SW 1271 (cell line): ENCODE data around the gene GP1BB.
"Not testable (repeated sequence)": the region's sequence is repeated elsewhere in the genome, so short reads cannot be mapped to it uniquely, and the experiment has no call there.

Experiments used
- DNase-seq, 2 experiments: peaks; one replicate each; lab custom pipeline; 2025; lab: John Stamatoyannopoulos, UW

Gene GP1BB

DNA sequence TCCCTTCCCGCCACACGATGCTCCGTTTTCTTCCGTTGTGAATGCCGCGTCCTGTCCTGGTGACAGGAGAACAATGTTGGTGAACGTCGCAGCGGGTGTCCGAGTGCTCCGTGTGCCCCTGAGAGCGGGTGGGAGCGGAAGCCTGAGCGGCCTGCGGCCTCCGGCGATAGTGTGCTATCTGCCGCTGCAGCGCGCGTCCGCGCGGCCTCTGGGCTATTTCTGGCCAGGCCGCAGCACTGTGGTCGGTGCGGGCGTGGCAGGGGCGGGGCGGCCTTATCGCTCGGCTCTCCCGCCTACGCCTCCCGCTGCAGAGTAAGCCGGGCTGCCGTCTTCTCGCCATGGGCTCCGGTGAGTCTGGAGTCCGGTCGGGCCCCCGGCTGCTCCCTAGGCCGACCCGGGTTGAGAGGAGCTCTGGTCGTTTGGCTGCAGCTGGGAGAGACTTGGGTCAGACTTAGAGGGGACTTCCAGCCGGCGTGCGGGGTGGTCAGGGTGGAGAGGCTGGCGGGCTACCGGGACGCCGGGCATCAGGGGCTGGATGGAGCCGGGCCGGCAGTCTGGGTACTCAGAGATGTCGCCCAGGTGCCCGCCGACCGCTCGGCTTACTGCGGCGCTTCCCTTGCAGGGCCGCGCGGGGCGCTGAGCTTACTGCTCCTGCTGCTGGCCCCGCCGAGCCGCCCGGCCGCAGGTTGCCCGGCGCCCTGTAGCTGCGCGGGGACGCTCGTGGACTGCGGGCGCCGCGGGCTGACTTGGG is at the start of gene GP1BB:
Gene GP1BB, plus strand, starts transcription at position 308 of the 751 bp plus-strand sequence. Its CDS starts 31 bp downstream, at position 339.
- DNase-seq, result no peak

DNA sequence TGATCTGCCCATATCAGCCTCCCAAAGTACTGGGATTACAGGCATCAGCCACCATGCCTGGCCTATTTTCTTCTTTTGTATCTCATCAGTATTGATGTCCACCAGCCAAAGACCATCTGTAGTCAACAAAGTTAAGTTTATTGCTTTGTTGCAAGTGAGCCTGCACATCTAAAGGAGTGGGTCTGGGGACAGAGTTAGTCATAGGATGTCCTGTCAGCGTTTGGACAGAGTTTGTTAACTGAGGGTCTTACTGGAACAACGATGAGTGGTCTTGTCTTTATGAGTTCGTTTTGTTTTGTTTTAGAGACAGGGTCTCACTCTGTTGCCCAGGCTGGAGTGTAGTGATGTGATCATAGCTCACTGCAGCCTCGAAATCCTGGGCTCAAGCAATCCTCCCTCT is 49.7 kb upstream of the GP1BB start:
- DNase-seq, result no peak

DNA sequence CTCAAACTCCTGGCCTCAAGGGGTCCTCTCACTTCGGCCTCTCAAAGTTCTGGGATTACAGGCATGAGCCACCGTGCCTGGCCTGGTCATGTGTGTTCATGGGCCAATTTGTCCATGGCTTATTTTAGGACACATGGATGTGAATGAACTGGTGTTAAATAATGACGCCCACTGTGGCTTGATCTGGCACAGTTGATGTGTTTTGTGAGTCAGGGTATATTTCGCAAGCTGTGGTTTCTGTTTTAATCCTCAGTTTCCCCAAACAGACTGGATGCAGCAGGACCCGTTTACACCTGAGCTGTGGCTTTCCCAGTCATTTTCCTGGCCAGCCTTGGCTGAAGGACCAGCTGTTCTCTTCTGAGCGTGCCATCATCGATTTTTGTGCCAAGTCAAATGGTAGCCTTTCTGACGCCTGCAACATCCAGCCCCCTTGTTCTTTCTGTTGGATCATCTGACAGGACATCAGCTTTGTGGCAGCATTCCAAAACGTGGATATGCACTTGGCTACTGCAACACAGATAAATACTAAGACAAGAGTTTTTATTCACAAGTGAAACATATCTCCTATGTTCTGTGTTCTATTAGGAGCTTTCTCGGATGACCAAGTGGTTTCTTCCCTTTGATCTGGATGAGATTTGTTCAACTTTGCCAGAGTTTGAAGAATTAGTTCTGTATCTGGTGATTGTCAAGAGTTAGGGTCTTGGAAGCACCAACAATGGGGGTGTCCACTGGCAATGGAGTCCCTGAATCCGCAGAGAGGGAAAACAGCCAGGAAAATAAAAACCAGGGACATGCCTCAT is 49.0 kb upstream of the GP1BB start:
- DNase-seq, result no peak

DNA sequence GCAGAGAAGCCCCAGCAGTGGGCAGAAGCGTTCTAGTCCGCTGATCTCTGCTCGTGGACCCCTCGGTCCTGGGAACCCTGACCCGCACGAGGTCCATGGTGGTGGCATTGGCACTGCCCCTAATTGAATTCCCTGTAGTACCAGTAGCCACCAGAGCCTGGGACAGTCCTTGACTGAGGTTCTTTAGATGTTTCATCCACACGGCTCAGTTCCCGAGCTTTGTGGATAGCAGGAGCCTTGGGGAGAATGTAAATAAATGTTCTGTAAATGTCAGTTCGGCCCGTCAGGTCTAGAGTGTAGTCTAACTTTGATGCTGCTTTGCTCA is 48.4 kb upstream of the GP1BB start:
- DNase-seq, result no peak

DNA sequence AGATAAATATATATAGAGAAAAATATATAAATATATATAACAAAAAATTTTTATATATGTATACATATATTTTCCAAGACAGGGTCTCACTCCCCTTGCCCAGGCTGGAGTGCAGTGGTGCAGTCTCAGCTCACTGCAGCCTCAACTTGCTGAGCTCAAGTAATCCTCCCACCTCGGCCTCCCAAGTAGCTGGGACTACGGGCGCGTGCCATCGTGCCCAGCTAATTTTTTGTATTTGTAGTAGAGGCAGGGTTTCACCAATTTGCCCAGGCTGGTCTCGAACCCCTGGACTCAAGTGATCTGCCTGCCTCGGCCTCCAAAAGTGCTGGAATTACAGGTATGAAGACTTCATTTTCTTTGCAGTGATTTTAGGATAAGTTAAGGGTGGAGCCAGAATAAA is 47.9 kb upstream of the GP1BB start:
- DNase-seq, result no peak

DNA sequence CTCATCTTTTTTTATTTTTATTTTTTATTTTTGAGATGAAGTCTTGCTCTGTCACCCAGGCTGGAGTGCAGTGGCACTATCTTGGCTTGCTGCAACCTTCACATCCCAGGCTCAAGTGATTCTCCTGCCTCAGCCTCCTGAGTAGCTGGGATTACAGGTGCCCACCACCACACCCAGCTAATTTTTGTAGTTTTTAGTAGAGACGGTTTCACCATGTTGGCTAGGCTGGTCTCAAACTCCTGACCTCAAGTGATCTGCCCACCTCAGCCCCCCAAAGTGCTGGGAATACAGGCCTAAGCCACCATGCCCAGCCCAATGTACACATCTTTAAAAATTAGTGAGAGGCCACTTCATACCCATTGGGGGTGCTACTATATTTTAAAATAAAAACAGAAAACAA is 46.9 kb upstream of the GP1BB start:
- DNase-seq, result not testable (repeated sequence)

DNA sequence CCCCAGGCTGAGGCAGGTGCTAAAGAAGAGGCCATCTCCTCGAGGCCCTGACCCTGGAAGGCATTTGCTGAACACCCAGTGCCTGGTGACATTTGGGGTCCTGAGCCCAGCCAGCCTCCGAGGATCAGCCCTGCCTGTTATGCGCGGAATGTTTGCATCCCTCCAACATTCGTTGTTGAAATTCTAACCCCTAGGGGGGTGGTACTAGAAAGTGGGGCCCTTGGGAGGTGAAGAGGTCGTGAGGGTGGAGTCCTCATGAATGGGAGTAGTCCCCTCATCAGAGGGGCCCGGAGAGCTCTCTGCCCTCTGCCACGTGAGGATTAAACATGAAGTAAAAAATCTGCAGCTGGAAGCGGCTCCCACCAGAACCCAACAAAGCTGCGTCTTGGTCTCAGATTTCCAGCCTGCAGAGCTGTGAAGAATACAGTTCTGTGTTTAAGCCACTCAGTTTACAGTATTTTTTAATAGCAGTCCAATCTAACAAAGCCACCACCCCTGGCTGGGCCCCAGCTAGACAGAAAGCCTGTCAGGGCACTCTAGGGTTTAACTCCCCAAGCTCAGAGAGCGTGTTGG is 44.3 kb upstream of the GP1BB start:
- no peak for DNase-seq

DNA sequence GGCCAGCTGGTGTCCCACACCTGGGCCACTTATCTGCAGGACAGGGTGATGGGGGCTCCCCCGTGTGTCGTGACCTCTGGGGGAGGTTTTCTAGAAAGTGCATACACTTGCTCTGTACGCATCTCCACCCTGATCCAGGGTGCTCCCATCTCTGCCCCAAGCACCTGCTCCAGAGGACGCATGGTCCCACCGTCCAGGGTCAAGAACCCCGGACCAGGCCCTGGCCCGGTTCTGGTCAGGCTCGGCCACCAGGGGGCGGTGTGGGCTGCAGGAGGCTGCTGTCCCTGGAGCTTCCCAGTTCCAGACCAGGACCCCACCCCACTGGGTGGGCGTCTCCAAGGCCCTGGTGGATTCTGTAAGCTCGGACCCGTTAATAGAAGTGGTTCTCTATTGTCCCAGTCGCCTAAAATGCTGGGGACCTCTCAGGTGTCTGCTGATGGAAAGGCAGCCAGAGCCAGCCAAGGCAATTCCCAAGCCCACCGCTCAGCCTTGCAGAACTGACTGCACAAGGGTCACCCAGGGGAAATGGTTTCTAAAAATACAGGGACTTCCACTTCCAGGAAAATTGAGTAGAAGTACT is 43.7 kb upstream of the GP1BB start:
- no peak for DNase-seq

DNA sequence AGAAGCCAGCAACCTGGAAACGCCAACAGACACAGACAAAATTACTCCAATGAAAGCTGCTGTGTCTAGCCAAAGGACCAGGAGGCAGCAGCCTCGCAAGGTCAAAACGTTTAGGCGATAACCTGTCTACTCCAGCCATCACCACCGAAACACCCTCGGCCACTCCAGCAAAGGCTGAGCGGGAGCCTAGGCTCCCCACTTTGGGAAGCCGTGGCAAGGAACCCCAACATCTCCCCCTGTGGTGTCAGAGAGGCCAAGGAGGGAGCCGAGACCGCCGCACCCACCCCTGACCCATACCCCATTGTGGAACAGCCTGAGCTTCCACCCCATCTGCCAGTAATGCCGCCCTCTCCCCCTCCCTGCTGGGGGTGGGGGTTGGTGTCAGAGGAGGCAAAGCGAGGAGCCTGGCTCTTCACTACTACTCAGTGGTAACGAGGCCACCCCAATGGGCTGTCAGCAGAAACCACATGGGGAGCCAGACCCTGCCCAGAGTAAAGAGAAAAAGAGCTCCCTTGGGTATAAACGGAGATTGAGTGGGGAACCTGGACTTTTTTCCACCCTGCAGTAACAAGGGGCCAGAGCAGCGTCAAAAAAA is 43.0 kb upstream of the GP1BB start:
- no peak for DNase-seq

DNA sequence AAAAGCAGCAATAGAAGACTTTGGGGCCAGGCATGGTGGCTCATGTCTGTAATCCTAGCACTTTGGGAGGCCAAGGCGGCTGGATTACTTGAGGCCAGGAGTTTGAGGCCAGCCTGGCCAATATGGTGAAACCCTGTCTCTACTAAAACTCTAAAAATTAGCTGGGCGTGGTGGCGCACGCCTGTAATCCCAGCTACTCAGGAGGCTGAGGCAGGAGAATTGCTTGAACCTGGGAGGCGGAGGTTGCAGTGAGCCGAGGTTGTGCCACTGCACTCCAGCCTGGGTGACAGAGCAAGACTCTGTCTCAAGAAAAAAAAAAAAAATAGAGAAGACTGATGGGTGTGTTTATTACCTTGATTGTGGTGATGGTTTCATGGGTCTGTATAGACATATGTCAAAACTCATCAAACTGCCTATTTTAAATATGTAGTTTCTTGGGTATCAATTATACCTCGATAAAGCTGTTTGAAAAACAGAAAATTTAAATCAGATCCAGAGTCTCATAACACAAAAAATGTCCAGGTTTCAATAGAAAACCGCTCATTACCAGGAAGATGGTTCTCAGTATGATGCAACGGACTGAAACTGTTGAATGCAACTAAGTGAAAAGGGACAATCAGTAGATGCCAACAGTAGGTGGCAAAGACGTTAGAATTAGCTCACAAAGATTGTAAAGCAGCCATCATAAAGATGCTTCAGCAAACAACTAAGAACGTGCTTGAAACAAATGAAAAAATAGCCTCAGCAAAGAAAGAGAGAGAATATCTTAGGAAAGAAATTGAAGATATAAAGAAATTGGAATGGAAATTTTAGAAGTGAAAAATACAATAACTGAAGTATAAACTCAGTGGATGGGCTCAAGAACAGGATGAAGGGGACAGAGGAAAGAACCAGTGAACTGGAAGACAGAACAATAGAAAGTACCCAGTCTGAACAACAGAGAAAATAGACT is 42.2 kb upstream of the GP1BB start:
- no peak for DNase-seq

DNA sequence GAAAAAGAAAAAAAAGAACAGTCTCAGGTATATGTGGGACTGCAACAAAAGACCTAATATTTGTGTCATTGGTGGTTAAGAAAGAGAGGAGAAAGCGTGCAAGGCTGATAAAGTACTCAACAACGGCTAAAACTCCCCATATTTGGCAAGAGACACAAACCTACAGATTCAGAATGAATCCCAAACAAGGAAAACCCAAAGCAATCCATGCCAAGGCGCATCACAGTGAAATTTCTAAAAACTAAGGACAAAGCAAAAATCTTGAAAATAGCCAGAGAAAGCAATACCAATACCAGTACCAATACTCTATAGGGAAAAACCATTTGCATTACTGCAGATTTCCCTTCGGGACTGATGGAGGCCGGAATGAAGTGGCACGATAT is 41.5 kb upstream of the GP1BB start:
- DNase-seq, result no peak

DNA sequence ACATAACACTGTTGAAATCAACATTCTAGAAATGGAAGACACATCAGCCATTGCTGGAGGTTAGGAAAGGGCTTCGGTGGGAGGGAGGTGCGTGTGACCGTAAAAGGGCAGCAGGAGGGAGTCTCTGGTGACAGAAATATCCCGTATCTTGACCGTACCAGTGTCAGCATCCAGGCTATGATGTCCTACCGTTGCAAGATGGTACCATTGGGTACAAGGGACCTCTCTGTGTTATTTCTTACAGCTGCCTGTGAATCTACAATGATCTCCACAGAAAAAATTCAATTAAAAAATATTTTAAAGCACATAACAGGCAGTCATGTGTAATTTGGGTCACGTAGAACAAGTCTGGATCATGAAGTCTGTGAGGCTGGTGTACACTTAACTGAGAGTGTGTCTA is 36.4 kb upstream of the GP1BB start:
- DNase-seq, result no peak

DNA sequence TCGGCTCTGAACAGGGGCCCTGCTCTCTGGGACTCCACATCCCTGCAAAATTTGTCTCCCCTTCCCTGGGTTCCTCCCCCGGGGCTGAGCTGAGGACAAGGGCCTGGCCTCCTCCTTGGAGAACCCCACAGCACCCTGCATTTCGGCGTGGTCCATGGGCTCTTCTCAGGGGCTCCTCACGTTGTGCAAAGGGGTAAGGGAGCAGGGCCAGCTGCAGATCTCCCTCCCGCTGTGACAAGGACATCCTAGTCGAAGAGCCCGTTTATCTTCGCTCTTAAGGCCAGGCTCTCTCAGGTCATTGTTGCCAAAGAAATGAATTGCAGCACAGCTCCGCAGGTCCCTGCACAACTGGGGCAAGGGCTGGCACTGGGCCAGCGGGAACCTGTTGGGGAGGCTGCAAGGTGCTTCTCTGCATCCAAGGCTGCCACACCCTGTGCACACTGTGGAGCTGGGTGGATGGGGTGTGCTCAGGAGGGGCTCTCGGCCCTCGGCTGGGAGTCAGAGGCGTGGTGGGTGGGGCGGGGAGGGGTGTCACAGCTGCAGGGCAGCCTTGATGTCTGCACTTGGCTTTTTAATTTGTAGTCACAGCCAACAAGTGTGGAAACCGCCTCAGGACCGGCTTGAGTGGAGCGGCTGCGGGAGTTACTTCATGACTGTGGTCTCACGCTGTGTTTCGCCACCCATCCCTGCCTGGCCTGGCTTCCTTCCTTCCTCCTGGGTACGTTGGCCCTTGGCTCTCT is 35.6 kb upstream of the GP1BB start:
- DNase-seq, result no peak

DNA sequence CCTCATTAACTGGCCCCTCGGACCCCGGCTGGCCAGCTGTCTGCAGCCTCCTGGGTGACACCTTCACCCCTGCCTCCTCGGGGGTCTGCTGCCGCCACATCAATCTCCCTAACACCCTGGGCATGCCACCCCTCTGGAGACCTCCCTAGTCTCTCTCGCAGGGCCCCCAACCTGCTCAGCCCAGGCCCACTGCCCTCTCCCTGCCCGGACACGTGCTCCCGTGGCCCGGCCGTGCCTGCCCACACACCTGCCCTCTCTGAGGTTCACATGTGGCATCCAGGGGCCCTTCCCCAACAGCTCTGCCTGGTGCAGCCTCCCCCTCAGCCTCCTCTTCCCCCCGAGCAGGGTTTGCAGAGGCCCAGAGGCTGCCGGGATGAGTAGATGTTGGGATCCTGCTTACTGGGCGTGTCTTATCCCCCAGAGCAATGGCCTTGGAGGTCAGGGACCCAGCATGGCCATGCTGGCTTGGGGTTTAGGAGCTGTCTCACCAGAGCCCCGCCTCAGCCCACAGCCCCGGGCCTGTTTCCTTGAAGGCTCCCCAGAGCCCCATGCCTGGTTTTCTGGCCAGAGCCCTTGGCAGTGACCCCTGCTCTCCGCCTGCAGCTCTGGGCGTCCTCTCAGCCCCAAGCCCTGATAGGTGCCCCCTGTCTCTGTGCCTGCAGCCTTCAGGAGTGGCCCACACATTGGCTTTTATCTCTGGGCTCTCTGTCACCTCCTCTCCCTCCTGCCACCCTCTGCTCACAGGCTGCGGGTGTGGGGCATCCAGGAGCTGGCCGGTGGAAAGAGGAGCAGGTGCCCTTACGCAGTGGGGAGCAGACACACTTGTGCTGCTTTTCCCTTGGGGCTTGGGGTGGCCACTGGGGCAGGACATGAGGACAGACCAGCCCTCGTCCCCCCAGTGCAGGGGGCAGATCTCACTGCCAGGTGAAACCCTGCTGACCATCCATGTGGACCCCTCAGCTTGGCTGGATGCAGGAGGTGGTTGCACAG is 34.7 kb upstream of the GP1BB start:
- DNase-seq, result no peak

DNA sequence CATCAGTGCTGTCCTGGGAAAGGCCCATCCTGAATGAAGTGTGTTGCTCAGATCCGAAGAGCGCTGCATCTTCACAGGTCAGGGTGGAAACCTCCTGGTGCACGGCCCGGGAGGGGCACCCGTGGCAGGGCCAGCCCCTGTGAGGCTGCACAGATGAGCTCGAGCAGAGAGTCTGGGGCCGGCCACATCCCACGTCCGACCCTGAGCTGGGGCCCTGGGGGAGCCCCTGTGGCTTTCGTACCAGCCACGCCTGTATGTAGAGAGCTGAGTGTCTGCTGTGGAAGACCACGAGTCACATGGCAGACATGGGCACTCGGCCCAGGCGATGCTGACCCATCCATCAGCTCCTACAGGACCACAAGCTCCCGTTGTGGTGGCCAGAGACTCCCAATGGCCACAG is 33.9 kb upstream of the GP1BB start:
- no peak for DNase-seq

DNA sequence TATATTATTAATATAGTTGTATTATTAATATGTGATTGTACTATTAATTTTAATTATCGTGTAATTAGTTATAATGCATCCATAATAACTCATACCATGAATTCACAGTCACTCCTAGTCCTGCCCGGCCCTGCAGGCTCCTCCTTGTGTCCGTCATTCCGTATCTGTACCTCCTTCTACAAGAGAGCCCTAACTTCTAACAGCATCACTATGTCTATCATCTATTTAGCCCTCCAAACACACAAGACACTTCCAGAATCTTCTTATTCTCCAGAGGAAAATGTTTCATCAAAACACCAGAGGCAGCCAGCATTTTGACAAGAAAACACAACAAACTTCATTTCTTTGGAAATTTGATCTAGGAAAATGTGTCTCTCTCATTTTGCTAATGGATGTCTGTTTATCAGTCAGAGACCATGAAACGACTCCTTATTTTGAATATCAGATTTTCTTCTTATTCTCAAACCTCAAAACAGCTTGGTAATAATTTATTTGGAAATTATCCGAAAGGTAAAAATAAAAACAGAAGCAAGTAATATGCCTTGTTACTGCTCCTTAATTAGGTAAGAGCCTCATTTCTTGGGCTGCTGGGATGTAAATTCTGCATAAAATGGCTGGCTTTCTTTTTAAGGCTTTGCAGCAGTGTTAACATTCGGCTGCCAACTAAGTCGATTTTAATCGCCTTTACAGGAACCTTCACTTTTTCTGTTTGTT is 32.2 kb upstream of the GP1BB start:
- no peak for DNase-seq

DNA sequence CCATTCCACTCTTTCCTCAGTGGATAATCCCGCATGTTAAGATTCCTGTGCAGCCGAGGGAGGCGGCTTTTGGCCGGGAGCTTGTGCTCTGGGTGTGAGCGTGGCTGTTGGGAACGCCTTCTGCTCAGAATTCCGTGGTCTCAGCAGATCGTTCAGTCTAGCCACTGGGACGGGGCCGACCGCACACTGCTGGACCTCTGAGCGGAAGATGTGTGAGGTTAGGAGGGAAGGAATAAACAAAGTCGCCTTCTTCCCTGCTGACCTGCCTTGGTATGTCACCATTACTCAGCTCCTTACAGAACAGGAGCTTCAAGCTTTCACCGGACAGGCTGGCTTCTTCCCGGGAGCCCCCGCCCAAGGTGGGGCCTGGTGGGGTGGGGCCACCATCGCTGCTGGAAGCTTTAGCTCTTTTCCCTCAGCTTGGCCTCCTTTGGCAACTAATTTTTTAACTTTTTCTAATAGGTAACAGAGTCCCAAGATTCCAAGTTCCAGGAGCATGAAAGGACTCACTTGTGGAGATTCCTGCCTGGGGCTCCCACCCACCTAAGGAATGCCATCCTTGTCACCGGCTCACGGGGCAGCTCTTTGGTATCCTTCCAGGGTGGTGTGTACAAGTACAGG is 31.5 kb upstream of the GP1BB start:
- no peak for DNase-seq

DNA sequence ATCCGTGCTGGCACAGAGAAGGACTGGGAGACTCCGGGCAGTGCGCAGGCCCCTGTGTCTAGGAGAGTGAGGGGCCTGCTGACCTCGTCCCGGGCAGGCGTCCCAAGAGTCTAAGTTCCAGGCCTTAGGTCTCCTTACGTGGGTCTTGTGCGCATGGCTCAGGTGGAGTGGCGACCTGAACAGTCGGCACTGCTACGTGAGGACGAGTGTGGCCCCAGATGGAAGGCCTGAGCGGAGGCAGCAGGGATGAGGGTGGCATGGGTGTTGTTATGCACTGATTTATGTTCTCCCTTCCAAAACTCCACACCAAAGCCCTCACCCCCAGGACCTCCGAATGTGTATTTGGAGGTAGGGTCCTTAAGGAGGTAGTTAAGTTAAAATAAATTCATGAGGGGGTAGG is 29.8 kb upstream of the GP1BB start:
- no peak for DNase-seq
